ENCODE data around the gene BLOC1S2. TPM values are rescaled to one million over a fixed set of nuclear protein-coding genes. Genes with fewer than 3 reads are reported as not detected.

Gene BLOC1S2
- total RNA-seq, 1 donor from 2014 or later: 45.4 TPM

DNA sequence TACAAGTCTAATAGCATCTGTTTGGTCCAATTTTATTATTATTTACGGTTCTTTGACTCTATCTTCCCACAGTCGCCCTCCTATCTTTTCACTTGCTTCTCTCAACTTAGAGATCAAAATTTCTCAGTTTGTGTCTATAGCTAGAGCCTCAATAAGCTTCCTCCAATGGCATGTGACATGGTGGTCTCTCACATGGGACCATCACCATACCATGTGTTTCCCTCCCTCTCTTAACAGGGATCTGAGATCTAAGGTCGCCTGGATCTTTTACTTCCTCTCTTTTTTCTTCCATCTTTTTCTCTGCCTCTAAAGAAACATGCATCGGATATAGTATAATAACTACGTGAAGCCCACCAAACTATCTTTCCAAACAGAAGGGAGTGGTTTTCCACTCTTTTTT is 41.7 kb upstream of the BLOC1S2 start:
- Histone ChIP-seq H3K27me3 (ENCODE audit: low read depth) (no peaks in the 10 kb centered on the region), H3K36me3 (no peaks in the 10 kb centered on the region), H3K9me3 (no peaks in the 10 kb centered on the region), H3K4me1 (peaks cover 9% of the 10 kb centered on the region), H3K4me3 (no peak overlapping the region), H3K27ac (no peak overlapping the region)
- DNase-seq: no peak
- TF ChIP-seq, protein P1, sequence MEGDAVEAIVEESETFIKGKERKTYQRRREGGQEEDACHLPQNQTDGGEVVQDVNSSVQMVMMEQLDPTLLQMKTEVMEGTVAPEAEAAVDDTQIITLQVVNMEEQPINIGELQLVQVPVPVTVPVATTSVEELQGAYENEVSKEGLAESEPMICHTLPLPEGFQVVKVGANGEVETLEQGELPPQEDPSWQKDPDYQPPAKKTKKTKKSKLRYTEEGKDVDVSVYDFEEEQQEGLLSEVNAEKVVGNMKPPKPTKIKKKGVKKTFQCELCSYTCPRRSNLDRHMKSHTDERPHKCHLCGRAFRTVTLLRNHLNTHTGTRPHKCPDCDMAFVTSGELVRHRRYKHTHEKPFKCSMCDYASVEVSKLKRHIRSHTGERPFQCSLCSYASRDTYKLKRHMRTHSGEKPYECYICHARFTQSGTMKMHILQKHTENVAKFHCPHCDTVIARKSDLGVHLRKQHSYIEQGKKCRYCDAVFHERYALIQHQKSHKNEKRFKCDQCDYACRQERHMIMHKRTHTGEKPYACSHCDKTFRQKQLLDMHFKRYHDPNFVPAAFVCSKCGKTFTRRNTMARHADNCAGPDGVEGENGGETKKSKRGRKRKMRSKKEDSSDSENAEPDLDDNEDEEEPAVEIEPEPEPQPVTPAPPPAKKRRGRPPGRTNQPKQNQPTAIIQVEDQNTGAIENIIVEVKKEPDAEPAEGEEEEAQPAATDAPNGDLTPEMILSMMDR (IDR thresholded peaks at IDR 0.05): no peak
- intact Hi-C loops (cut with DNase I): no loop called here
- no peak for ATAC-seq

DNA sequence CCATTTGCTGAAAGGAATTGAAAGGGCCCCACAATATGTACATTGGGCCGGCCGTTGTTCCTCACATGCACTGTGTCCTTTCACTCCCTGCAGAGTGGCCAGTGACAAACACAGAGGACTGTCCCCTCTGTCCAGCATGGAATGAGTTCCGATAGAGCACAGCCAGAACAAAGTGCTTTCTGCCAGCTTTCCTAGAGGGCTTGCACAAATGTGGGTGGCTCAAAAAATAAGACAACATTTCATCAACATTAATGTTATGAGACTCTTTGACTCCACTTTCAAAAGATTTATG is 41.2 kb upstream of the BLOC1S2 start:
- Histone ChIP-seq H3K9me3 (no peaks in the 10 kb centered on the region), H3K27ac (no peak overlapping the region), H3K27me3 (ENCODE audit: low read depth) (no peaks in the 10 kb centered on the region), H3K36me3 (no peaks in the 10 kb centered on the region), H3K4me3 (no peak overlapping the region), H3K4me1 (peaks cover 9% of the 10 kb centered on the region)
- TF ChIP-seq, protein P1 (IDR thresholded peaks at IDR 0.05): no peak
- DNase-seq: no peak
- no peak for ATAC-seq
- intact Hi-C loops (cut with DNase I): no loop called here

DNA sequence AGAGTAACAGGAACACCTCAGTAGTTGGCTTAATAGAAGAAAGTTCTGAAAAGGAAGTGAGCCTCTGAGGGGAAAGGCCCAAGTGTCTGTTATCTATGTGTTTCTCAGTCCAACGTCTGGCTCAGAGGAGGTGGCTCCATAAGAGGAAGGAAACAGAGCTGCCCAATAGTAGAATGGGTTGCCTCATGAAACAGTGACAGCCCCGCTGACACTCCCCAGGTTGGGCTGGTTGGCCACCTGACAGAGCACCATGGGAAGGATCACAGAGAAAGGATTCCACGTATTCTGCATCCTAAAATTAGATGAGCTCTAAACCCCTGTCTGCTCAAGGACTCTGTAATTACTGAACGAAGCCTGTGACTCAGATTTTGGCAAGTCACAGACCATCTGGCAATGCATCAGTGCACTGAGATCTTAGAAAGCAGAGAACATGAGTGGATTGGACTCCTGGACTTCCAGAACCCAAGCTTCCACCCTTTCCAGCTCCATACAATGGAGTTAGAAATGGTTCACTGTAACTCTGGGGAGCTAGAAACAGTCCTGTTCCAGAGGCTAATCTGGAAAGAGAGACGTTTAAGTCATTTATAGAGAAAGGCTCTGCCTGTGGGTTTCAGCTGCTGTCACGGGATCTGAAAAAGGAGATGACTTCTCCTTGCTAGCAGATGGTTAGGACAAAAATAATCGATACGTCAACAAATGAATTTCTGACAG is 40.7 kb upstream of the BLOC1S2 start:
- Histone ChIP-seq H3K9me3 (no peaks in the 10 kb centered on the region), H3K27ac (no peak overlapping the region), H3K4me3 (no peak overlapping the region), H3K4me1 (peaks cover 9% of the 10 kb centered on the region), H3K36me3 (no peaks in the 10 kb centered on the region), H3K27me3 (ENCODE audit: low read depth) (no peaks in the 10 kb centered on the region)
- intact Hi-C loops (cut with DNase I): no loop called here
- ATAC-seq (peak; percentile 65 to 86), DNase-seq (peak; percentile 55)
- TF ChIP-seq, protein P1 (IDR thresholded peaks at IDR 0.05): no peak

DNA sequence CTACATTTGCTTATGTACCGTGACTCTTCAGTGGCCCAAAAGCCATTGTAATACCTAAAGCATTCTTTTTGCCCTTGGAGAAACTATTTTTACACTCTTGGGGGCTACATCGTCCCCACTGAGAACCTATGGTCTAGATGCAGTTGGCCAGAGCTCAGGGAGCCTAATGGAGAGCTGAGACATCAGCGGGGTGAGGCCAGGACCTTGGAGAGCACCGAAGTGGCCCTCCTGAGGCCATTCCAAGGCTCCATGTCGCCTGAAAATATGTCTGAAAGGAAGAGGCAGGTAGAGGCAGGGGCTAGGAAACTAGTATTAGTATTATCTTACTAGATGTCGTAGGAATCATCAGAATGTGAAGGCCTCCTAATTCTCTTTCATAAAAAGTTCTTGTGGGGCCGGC is 38.7 kb upstream of the BLOC1S2 start:
- no peaks in the 10 kb centered on the region for H3K27me3 ChIP-seq (ENCODE audit: low read depth)
- ATAC-seq (no peak), DNase-seq (no peak)
- H3K27ac ChIP-seq: no peak overlapping the region
- TF ChIP-seq, protein P1 (IDR thresholded peaks at IDR 0.05): no peak
- intact Hi-C loops (cut with DNase I): no loop called here
- no peaks in the 10 kb centered on the region for H3K36me3 ChIP-seq
- H3K9me3 ChIP-seq: no peaks in the 10 kb centered on the region
- peaks cover 9% of the 10 kb centered on the region for H3K4me1 ChIP-seq
- no peak overlapping the region for H3K4me3 ChIP-seq

DNA sequence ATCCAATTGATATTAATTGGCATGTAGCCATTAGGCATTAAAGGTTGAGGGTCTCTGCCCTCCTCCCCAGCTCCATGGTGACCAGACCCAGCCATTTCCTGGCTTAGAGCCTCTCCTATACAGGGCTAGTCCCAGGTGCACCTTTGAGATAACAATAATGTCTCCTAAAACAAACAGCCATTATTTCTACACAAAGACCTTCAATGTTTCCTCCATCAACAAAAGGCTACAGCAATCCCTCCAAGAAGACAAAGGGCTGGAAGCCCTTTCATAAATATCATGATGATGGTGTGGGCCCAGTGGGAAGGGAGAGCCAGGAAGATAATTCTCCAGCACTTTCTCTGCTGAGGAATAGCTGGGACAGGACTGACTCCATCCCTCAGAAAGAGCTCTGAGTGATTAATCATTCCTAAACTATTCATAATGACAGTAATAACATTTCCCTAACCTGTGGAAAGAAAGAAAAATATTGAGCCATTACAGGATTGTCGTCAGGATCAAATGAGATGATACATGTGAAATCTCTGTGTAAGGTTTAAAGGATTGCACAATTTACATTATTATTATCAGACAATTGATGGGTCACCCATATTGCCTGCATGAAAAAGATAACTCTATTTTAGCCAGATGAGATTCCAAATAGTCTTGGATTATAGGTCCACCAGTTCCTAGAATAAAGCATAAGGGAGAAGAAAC is 33.4 kb upstream of the BLOC1S2 start:
- DNase-seq: no peak
- H3K9me3 ChIP-seq: no peaks in the 10 kb centered on the region
- TF ChIP-seq, protein P1 (IDR thresholded peaks at IDR 0.05): no peak
- H3K27ac ChIP-seq: no peak overlapping the region
- H3K4me1 ChIP-seq: no peaks in the 10 kb centered on the region
- H3K27me3 ChIP-seq (ENCODE audit: low read depth): peaks cover 5% of the 10 kb centered on the region
- H3K4me3 ChIP-seq: no peak overlapping the region
- intact Hi-C loops (cut with DNase I): no loop called here
- ATAC-seq: no peak
- H3K36me3 ChIP-seq: no peaks in the 10 kb centered on the region
